HL-60 (cell line): Measurements from ENCODE around the gene DOCK6.

Experiments
- DNase-seq, 2 experiments: peaks; one replicate each; pipeline ENCODE4 v3.0.0-alpha.2; 2010 to 2020; ENCODE audit warnings: low read depth in 1 of 2, low spot score in 1 of 2
- H3K27ac ChIP-seq: fragments of 250-450 bp; sonication (Bioruptor Pico); replicated peaks from 2 replicates; pipeline ENCODE4 v1.5.1; 2020; ENCODE audit warnings: mild to moderate bottlenecking, moderate library complexity
- H3K27me3 ChIP-seq: fragments of 250-450 bp; sonication (Bioruptor Pico); 2 replicates; pipeline ENCODE4 v1.5.1; 2021; ENCODE audit warnings: mild to moderate bottlenecking, moderate library complexity; ENCODE audit not compliant: insufficient read depth, poor library complexity, severe bottlenecking
- H3K4me3 ChIP-seq: replicated peaks from 2 replicates; pipeline ENCODE4 v1.5.1; 2011; ENCODE audit warnings: mild to moderate bottlenecking, control low read depth, low read length; ENCODE audit not compliant: insufficient read depth
- GABPA ChIP-seq: IDR thresholded peaks from 2 replicates; pipeline ENCODE4 v1.6.1; 2012; ENCODE audit warnings: low read depth
- POLR2AphosphoS5 ChIP-seq: IDR thresholded peaks from 2 replicates; pipeline ENCODE4 v1.6.1; 2012; ENCODE audit warnings: low read depth
- SPI1 ChIP-seq: IDR thresholded peaks from 2 replicates; pipeline ENCODE4 v1.6.1; 2012; ENCODE audit warnings: low read depth, mild to moderate bottlenecking, borderline replicate concordance
- TF ChIP-seq, protein P1 (sequence below): IDR thresholded peaks from one replicate; pipeline ENCODE4 v1.5.1; 2011; ENCODE audit warnings: low read length, control low read depth, inconsistent platforms; ENCODE audit not compliant: insufficient read depth
- TF ChIP-seq, protein P2 (sequence below): IDR thresholded peaks from 2 replicates; pipeline ENCODE4 v1.6.1; 2012; ENCODE audit warnings: low read depth; ENCODE audit not compliant: insufficient replicate concordance

Gene DOCK6

DNA sequence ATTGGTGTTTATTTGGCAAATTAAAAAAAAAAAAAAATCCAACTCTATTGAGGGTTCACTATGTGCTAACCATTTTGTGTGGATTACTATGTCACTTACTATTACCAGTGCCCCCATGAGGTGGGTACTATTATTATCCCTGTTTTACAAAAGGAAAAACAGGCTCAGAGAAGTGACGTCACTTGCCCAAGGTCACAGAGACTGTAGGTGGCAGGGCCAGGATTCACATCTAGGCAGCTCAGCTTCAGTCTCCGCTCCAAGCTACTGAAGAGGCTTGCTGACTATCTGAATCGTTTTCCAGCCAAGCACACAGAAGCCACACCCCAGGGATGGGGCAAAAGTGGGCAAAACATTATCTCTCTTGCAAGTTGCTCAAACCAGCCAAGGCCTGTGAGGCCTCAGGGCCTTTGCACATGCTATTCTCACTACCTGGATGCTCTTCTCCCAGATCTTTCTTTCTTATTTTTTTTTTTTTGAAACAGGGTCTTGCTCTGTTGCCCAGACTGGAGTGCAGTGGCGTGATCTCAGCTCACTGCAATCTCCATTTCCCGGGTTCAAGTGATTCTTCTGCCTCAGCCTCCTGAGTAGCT is 27.7 kb downstream of the DOCK6 start:
- TF ChIP-seq, protein P1, sequence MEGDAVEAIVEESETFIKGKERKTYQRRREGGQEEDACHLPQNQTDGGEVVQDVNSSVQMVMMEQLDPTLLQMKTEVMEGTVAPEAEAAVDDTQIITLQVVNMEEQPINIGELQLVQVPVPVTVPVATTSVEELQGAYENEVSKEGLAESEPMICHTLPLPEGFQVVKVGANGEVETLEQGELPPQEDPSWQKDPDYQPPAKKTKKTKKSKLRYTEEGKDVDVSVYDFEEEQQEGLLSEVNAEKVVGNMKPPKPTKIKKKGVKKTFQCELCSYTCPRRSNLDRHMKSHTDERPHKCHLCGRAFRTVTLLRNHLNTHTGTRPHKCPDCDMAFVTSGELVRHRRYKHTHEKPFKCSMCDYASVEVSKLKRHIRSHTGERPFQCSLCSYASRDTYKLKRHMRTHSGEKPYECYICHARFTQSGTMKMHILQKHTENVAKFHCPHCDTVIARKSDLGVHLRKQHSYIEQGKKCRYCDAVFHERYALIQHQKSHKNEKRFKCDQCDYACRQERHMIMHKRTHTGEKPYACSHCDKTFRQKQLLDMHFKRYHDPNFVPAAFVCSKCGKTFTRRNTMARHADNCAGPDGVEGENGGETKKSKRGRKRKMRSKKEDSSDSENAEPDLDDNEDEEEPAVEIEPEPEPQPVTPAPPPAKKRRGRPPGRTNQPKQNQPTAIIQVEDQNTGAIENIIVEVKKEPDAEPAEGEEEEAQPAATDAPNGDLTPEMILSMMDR, result no peak
- TF ChIP-seq, protein P2, sequence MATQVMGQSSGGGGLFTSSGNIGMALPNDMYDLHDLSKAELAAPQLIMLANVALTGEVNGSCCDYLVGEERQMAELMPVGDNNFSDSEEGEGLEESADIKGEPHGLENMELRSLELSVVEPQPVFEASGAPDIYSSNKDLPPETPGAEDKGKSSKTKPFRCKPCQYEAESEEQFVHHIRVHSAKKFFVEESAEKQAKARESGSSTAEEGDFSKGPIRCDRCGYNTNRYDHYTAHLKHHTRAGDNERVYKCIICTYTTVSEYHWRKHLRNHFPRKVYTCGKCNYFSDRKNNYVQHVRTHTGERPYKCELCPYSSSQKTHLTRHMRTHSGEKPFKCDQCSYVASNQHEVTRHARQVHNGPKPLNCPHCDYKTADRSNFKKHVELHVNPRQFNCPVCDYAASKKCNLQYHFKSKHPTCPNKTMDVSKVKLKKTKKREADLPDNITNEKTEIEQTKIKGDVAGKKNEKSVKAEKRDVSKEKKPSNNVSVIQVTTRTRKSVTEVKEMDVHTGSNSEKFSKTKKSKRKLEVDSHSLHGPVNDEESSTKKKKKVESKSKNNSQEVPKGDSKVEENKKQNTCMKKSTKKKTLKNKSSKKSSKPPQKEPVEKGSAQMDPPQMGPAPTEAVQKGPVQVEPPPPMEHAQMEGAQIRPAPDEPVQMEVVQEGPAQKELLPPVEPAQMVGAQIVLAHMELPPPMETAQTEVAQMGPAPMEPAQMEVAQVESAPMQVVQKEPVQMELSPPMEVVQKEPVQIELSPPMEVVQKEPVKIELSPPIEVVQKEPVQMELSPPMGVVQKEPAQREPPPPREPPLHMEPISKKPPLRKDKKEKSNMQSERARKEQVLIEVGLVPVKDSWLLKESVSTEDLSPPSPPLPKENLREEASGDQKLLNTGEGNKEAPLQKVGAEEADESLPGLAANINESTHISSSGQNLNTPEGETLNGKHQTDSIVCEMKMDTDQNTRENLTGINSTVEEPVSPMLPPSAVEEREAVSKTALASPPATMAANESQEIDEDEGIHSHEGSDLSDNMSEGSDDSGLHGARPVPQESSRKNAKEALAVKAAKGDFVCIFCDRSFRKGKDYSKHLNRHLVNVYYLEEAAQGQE, result no peak
- TF ChIP-seq POLR2AphosphoS5, result no peak
- TF ChIP-seq SPI1, result no peak
- TF ChIP-seq GABPA, result no peak
- H3K27ac ChIP-seq, result no peak overlapping the region
- no peaks in the 10 kb centered on the region for H3K27me3 ChIP-seq

DNA sequence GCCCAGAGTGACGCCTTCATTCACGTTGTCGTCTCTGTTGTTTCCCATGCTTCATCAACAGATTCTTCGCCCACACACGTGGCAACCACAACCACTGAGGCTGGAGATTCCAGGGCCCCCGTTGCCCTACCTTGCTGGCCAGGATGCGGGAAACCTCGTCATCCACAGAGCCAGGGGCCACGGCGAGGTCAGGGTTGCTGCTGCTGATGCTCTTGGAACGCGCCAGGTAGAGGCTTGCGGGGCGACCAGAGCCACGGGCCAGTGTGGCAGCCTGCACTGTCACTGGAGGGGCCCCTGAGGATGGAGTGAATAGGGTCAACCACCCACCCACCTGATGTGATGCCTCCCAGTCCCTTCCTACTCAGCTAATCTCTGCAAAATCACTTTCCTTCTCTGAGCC is 29.3 kb downstream of the DOCK6 start:
- TF ChIP-seq POLR2AphosphoS5, result no peak
- TF ChIP-seq, protein P2, result no peak
- TF ChIP-seq SPI1, result no peak
- no peak for TF ChIP-seq GABPA
- TF ChIP-seq, protein P1, result no peak
- Histone ChIP-seq H3K27ac (no peak overlapping the region), H3K4me3 (no peak overlapping the region), H3K27me3 (no peaks in the 10 kb centered on the region)
- DNase-seq, result no peak

More for the DNA sequence above, 27.7 kb downstream of the DOCK6 start:
- H3K4me3 ChIP-seq, result no peak overlapping the region
- no peak for DNase-seq

DNA sequence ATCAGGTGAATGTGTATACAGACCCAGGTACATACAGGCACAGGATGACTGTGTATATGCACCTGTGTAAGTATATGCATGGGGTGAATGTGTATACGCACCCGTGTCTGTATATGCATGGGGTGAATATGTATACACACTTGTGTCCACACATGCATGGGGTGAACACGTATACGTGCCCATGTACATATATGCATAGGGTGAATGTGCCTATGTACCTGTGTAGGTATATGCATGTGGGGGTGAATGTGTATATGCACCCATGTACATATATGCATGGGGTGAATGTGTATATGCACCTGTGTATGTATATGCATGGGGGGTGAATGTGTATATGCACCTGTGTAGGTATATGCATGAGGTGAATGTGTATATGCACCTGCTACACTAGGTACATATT is 29.8 kb downstream of the DOCK6 start:
- Histone ChIP-seq H3K27me3 (no peaks in the 10 kb centered on the region), H3K27ac (no peak overlapping the region), H3K4me3 (no peak overlapping the region)
- TF ChIP-seq, protein P2, result no peak
- TF ChIP-seq POLR2AphosphoS5 (no peak), GABPA (no peak), SPI1 (no peak)
- TF ChIP-seq, protein P1, result no peak
- no peak for DNase-seq
